ENCODE results near the gene NFIC. TPM values are rescaled to one million over a fixed set of nuclear protein-coding genes. Genes with fewer than 3 reads are reported as not detected.

Gene NFIC
- total and polyA plus RNA-seq, 2 of the 4 experiments (the other 2 are of a cell fraction): 21.9 to 32.1 TPM

- Histone ChIP-seq H3K4me3 (ENCODE audit: insufficient read depth, low read depth, low read length) (no peak overlapping the region), H3K4me1 (ENCODE audit: control insufficient read depth, insufficient read depth, low read length) (no peaks in the 10 kb centered on the region; the same call in 1 of the 2 replicates), H2BK20ac (ENCODE audit: low read depth, low read length) (no peak overlapping the region), H3K23ac (ENCODE audit: low read depth, low read length) (no peak overlapping the region), H2BK15ac (ENCODE audit: low read depth, low read length) (no peak overlapping the region), H2AK9ac (replicated peaks; ENCODE audit: low read depth, low read length, poor library complexity) (no peak overlapping the region), H2BK5ac (ENCODE audit: low read depth, low read length, poor library complexity, severe bottlenecking) (no peak overlapping the region), H4K91ac (ENCODE audit: insufficient read depth, low read depth, low read length) (no peak overlapping the region), H4K5ac (ENCODE audit: low read depth, low read length) (no peak overlapping the region), H3K9me1 (ENCODE audit: insufficient read depth, low read length) (peaks cover 5% of the 10 kb centered on the region), H4K20me1 (ENCODE audit: insufficient read depth, low read length) (peaks cover 45% of the 10 kb centered on the region), H2AFZ (replicated peaks; ENCODE audit: low read length, poor library complexity) (no peak overlapping the region), H3K9me3 (ENCODE audit: control insufficient read depth, insufficient read depth, low read length) (no peaks in the 10 kb centered on the region), H3K4ac (ENCODE audit: low read depth, low read length) (no peak overlapping the region), H3K4me2 (ENCODE audit: low read depth, low read length) (no peak overlapping the region), H3K56ac (ENCODE audit: extremely low read depth, insufficient read depth, low read length) (no peak overlapping the region), H3K9ac (ENCODE audit: low read depth, low read length) (no peak overlapping the region), H3K18ac (ENCODE audit: low read depth, low read length) (no peak overlapping the region), H3K27me3 (ENCODE audit: control insufficient read depth, insufficient read depth, low read length) (no peaks in the 10 kb centered on the region), H3K14ac (replicated peaks; ENCODE audit: low read depth, low read length) (no peak overlapping the region), H4K8ac (ENCODE audit: low read depth in 2 of 2, low read length in 2 of 2) (no peak overlapping the region), H3K79me1 (ENCODE audit: low read depth in 1 of 2, low read length in 2 of 2) (peaks cover 27 to 70% of the 10 kb centered on the region in 2 experiments), H3K36me3 (ENCODE audit: control insufficient read depth, insufficient read depth, low read length) (peaks cover 56% of the 10 kb centered on the region), H2AK5ac (ENCODE audit: low read depth, low read length) (no peak overlapping the region), H3K27ac (ENCODE audit: insufficient read depth, low read length) (no peak overlapping the region), H2BK120ac (ENCODE audit: low read depth, low read length) (no peak overlapping the region)
- intact Hi-C loops (cut with micrococcal nuclease): no loop called here
- in situ Hi-C loops (cut with MboI; ENCODE audit: low sequenced_read_pairs): no loop called here
- DNase-seq (no peak), ATAC-seq (ENCODE audit: low read depth) (no peak)
- CTCF ChIA-PET: interaction anchor here (0.6 to 0.7 kb wide), 2 partner anchors 95 to 817 kb away, joined by 3 to 6 read pairs; no protein-coding TSS in a partner anchor
- no TSS peak for BruUV-seq (replicated peaks)
- POLR2A ChIA-PET (ENCODE audit: unreplicated experiment): no interaction called here
- dilution Hi-C loops (cut with HindIII; ENCODE audit: low sequenced_read_pairs, unreplicated experiment): no loop called here
- TF ChIP-seq CEBPB (IDR thresholded peaks at IDR 0.05; ENCODE audit: low read depth, low read length) (no peak), POLR2A (IDR thresholded peaks at IDR 0.05; ENCODE audit: low read depth, low read length) (no peak), SMC3 (IDR thresholded peaks at IDR 0.05; ENCODE audit: low read depth, low read length) (no peak), CHD1 (IDR thresholded peaks at IDR 0.05; ENCODE audit: low read depth, low read length) (no peak), MAFK (IDR thresholded peaks at IDR 0.05; ENCODE audit: low read depth, low read length) (no peak), MAZ (IDR thresholded peaks at IDR 0.05; ENCODE audit: borderline replicate concordance, low read depth, low read length) (no peak), MXI1 (IDR thresholded peaks at IDR 0.05; ENCODE audit: borderline replicate concordance, low read depth, low read length) (no peak), RCOR1 (IDR thresholded peaks at IDR 0.05; ENCODE audit: insufficient replicate concordance, low read length) (no peak), FOS (IDR thresholded peaks at IDR 0.05; ENCODE audit: low read depth, low read length) (no peak)
- TF ChIP-seq, protein P1, sequence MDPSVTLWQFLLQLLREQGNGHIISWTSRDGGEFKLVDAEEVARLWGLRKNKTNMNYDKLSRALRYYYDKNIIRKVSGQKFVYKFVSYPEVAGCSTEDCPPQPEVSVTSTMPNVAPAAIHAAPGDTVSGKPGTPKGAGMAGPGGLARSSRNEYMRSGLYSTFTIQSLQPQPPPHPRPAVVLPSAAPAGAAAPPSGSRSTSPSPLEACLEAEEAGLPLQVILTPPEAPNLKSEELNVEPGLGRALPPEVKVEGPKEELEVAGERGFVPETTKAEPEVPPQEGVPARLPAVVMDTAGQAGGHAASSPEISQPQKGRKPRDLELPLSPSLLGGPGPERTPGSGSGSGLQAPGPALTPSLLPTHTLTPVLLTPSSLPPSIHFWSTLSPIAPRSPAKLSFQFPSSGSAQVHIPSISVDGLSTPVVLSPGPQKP (IDR thresholded peaks at IDR 0.05; ENCODE audit: borderline replicate concordance, low read depth, low read length): no peak
- whole genome bisulfite sequencing, 2 experiments (ENCODE audit: extremely low coverage in 2 of 2, insufficient read length in 1 of 2): 84% methylated on average over 3 of the region's 14 CpGs; no CpG with 5 or more reads in 1 of the 2 experiments
Observed at GRCh38 chr19:3441986-3442329, 75.6 kb downstream of the NFIC start.
